Progenitor cell of endocrine pancreas (in vitro differentiated cells): Measurements from ENCODE around the gene POFUT1. TPM values are rescaled to one million over a fixed set of nuclear protein-coding genes. Genes with fewer than 3 reads are reported as not detected.
A peak's percentile ranks its signal among the peaks of the same experiment; 100 is the strongest.
"Not testable (repeated sequence)": the region's sequence is repeated elsewhere in the genome, so short reads cannot be mapped to it uniquely, and the experiment has no call there.

Experiments
- DNase-seq: peaks from one replicate; pipeline ENCODE4 v3.0.0; 2021; ENCODE audit warnings: low spot score; ENCODE audit not compliant: unreplicated experiment
- H3K27ac Mint-ChIP-seq: 2 replicates; pipeline ENCODE4 v1.8.0; 2021; ENCODE audit warnings: mild to moderate bottlenecking, moderate library complexity, mixed read lengths
- H3K27me3 Mint-ChIP-seq: 2 replicates; pipeline ENCODE4 v1.8.0; 2021; ENCODE audit warnings: mixed read lengths
- H3K36me3 Mint-ChIP-seq: 2 replicates; pipeline ENCODE4 v1.8.0; 2022; ENCODE audit warnings: mixed read lengths; ENCODE audit not compliant: insufficient read depth
- H3K4me1 Mint-ChIP-seq: 2 replicates; pipeline ENCODE4 v1.8.0; 2021; ENCODE audit warnings: low read depth, mixed read lengths
- H3K4me3 Mint-ChIP-seq: 2 replicates; pipeline ENCODE4 v1.8.0; 2021; ENCODE audit warnings: low read depth, mild to moderate bottlenecking, moderate library complexity, mixed read lengths
- H3K9me3 Mint-ChIP-seq: 2 replicates; pipeline ENCODE4 v1.8.0; 2021; ENCODE audit warnings: low read depth, mixed read lengths
- CTCF ChIP-seq: fragments of 200-600 bp; sonication (generic); IDR thresholded peaks from one replicate; pipeline ENCODE4 v1.5.0; 2021; ENCODE audit warnings: antibody characterized with exemption, mild to moderate bottlenecking; ENCODE audit not compliant: unreplicated experiment
- total RNA-seq: library from RNA; stranded (reverse); gene quantifications from 2 replicates; pipeline ENCODE4 v1.2.1, GENCODE V29; 2021

POFUT1 gene
- total RNA-seq, 1 donor from 2014 or later = 49.8 TPM

- Mint-ChIP-seq H3K36me3 (no peaks in the 10 kb centered on the region), H3K4me1 (no peaks in the 10 kb centered on the region)
These were observed 40.4 kb downstream of the POFUT1 start for GRCh38 chr20:32248043-32248442.

GRCh38 chr20:32249030-32249738, 41.5 kb downstream of the POFUT1 start:
- Mint-ChIP-seq H3K27me3 (no peaks in the 10 kb centered on the region), H3K36me3 (no peaks in the 10 kb centered on the region), H3K4me1 (no peaks in the 10 kb centered on the region), H3K9me3 (no peaks in the 10 kb centered on the region), H3K4me3 (no peak overlapping the region), H3K27ac (no peak overlapping the region)
- DNase-seq = no peak
- TF ChIP-seq CTCF = no peak

More at GRCh38 chr20:32248043-32248442, 40.4 kb downstream of the POFUT1 start:
- no peak for TF ChIP-seq CTCF
- DNase-seq = no peak
- Mint-ChIP-seq H3K9me3 (no peaks in the 10 kb centered on the region), H3K27me3 (no peaks in the 10 kb centered on the region), H3K4me3 (no peak overlapping the region), H3K27ac (no peak overlapping the region)

GRCh38 chr20:32251470-32251869, 43.8 kb downstream of the POFUT1 start:
- H3K27ac Mint-ChIP-seq = no peak overlapping the region
- H3K4me3 Mint-ChIP-seq = no peak overlapping the region
- no peaks in the 10 kb centered on the region for H3K9me3 Mint-ChIP-seq
- H3K36me3 Mint-ChIP-seq = no peaks in the 10 kb centered on the region
- DNase-seq = no peak
- peaks cover 4% of the 10 kb centered on the region for H3K4me1 Mint-ChIP-seq
- H3K27me3 Mint-ChIP-seq = no peaks in the 10 kb centered on the region
- no peak for TF ChIP-seq CTCF

- DNase-seq = no peak
- Mint-ChIP-seq H3K36me3 (no peaks in the 10 kb centered on the region), H3K27me3 (no peaks in the 10 kb centered on the region), H3K4me3 (no peak overlapping the region), H3K27ac (no peak overlapping the region), H3K4me1 (peaks cover 10% of the 10 kb centered on the region), H3K9me3 (no peaks in the 10 kb centered on the region)
- TF ChIP-seq CTCF = no peak
These were observed 44.5 kb downstream of the POFUT1 start for GRCh38 chr20:32252189-32252588.

GRCh38 chr20:32260973-32261372, 53.3 kb downstream of the POFUT1 start:
- not testable (repeated sequence) for H3K4me3 Mint-ChIP-seq, DNase-seq, H3K36me3 Mint-ChIP-seq, H3K9me3 Mint-ChIP-seq, H3K27me3 Mint-ChIP-seq
- Mint-ChIP-seq H3K4me1 (peaks cover 16% of the 10 kb centered on the region), H3K27ac (peak overlapping the region; percentile 42)

- H3K27me3 Mint-ChIP-seq = no peaks in the 10 kb centered on the region
- TF ChIP-seq CTCF = no peak
- H3K36me3 Mint-ChIP-seq = no peaks in the 10 kb centered on the region
- H3K9me3 Mint-ChIP-seq = no peaks in the 10 kb centered on the region
- H3K4me3 Mint-ChIP-seq = no peak overlapping the region
- DNase-seq = no peak
- H3K27ac Mint-ChIP-seq = no peak overlapping the region
- peaks cover 10% of the 10 kb centered on the region for H3K4me1 Mint-ChIP-seq
These were observed 54.0 kb downstream of the POFUT1 start for GRCh38 chr20:32261644-32262043.
